Measurements from ENCODE around the gene SLC39A7. TPM values are rescaled to one million over a fixed set of nuclear protein-coding genes. Genes with fewer than 3 reads are reported as not detected.
A peak's percentile ranks its signal among the peaks of the same experiment; 100 is the strongest.

Gene SLC39A7
- total RNA-seq, 2 donors from 2014 or later: 123 to 163 TPM

DNA sequence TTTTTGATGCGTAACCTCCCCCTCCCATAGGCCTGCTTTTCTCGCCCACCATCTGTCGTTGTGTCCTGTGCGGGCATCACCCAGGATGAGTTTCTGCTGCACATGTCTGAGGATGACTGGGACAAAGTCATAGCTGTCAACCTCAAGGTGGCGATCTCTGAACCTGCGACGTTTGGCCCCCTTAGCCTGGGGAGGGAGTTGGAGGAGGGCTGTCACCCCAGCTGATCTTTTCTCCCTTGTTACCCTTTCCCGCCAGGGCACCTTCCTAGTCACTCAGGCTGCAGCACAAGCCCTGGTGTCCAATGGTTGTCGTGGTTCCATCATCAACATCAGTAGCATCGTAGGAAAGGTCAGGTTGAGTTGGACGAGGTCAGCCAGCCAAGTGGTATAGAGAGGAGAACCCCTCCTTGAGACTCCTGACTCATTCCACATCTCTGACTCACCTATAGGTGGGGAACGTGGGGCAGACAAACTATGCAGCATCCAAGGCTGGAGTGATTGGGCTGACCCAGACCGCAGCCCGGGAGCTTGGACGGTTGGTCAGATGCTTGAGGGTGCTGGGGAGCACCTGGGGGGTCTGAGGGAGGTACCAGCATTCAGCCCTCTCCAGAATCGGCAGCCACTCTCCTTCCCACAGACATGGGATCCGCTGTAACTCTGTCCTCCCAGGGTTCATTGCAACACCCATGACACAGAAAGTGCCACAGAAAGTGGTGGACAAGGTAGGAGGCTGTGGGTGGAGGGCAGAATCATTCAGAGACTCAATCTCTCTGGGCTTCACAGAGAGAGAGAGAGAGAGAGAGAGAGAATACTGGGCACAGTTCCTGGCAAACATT, 4.7 kb downstream of the SLC39A7 start:
- Mint-ChIP-seq H3K27me3 (ENCODE audit: insufficient read depth) (peaks cover 23% of the 10 kb centered on the region), H3K27ac (peak overlapping the region; percentile 49), H3K4me1 (peaks cover 30% of the 10 kb centered on the region), H3K36me3 (ENCODE audit: low read depth) (peaks cover 38% of the 10 kb centered on the region), H3K9me3 (no peaks in the 10 kb centered on the region), H3K4me3 (peak overlapping the region; percentile 96)
- Histone ChIP-seq H3K27me3 (ENCODE audit: control insufficient read depth, insufficient read depth, low read length, poor library complexity, severe bottlenecking) (no peaks in the 10 kb centered on the region), H3K27ac (ENCODE audit: low read depth, low read length) (peak overlapping the region; percentile 90), H3K9me3 (ENCODE audit: control insufficient read depth, low read length) (no peaks in the 10 kb centered on the region), H3K4me3 (ENCODE audit: low read length) (peak overlapping the region; percentile 85), H3K9ac (ENCODE audit: extremely low read depth, low read length, poor library complexity, severe bottlenecking) (peak overlapping the region; percentile 70), H3K36me3 (ENCODE audit: control insufficient read depth, insufficient read depth, low read length) (peaks cover 36% of the 10 kb centered on the region), H3K4me1 (ENCODE audit: control insufficient read depth, insufficient read depth, low read length) (peaks cover 11% of the 10 kb centered on the region)
- WGBS, 2 experiments (ENCODE audit: insufficient coverage in 1 of 2, insufficient read length in 1 of 2): 27 to 32% methylated on average over 10 to 17 of the region's 17 CpGs
- TF ChIP-seq CTCF (conservative IDR thresholded peaks at IDR 0.05): peak; percentile 50
- peak; percentile 77 for DNase-seq

DNA sequence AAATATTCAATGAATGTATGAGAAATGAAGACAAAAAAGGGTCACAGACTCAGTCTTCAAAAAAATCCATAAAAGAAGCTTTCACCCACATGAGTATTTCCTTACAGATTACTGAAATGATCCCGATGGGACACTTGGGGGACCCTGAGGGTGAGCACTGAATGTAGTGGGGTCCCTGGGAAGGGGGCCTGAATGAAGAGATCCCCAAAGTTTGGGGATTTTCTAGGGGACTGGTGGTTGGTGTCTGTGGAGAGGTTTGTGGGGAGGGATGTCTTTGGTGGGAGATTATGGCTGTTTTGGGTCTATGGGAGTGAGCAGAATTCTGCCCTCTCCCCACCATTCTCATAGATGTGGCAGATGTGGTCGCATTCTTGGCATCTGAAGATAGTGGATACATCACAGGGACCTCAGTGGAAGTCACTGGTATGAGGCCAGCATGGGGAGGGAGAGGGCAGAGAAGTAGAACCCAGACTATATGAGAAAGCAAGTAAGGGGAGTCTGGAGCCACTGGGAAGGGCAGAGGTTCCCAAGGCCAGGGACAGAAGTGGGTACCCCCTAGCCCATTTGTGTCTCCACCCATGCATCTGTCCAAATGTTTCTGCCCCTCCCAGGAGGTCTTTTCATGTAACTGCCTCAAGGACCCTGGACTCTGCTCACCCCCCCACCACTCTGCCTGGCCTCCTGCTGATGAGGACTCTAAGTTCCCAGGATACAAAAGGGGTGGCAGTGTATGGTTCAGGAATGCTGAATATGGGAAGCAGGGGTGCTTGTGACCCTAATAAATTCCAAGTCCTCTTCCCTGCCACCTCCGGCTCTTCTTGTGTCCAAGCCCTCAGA, 5.6 kb downstream of the SLC39A7 start:
- H3K4me1 ChIP-seq (ENCODE audit: control insufficient read depth, insufficient read depth, low read length): peaks cover 11% of the 10 kb centered on the region
- no peaks in the 10 kb centered on the region for H3K9me3 ChIP-seq (ENCODE audit: control insufficient read depth, low read length)
- WGBS, 2 experiments (ENCODE audit: insufficient coverage in 1 of 2, insufficient read length in 1 of 2): 88% methylated on average over 3 of the region's 3 CpGs; no CpG with 5 or more reads in 1 of the 2 experiments
- peak overlapping the region; percentile 52 for H3K27ac Mint-ChIP-seq
- H3K36me3 ChIP-seq (ENCODE audit: control insufficient read depth, insufficient read depth, low read length): peaks cover 43% of the 10 kb centered on the region
- no peaks in the 10 kb centered on the region for H3K9me3 Mint-ChIP-seq
- H3K27me3 ChIP-seq (ENCODE audit: control insufficient read depth, insufficient read depth, low read length, poor library complexity, severe bottlenecking): no peaks in the 10 kb centered on the region
- no peak overlapping the region for H3K4me3 ChIP-seq (ENCODE audit: low read length)
- H3K9ac ChIP-seq (ENCODE audit: extremely low read depth, low read length, poor library complexity, severe bottlenecking): no peak overlapping the region
- peaks cover 30% of the 10 kb centered on the region for H3K4me1 Mint-ChIP-seq
- DNase-seq: no peak
- H3K4me3 Mint-ChIP-seq: peak overlapping the region; percentile 82
- TF ChIP-seq CTCF (conservative IDR thresholded peaks at IDR 0.05): no peak
- peaks cover 41% of the 10 kb centered on the region for H3K36me3 Mint-ChIP-seq (ENCODE audit: low read depth)
- H3K27me3 Mint-ChIP-seq (ENCODE audit: insufficient read depth): peaks cover 23% of the 10 kb centered on the region
- H3K27ac ChIP-seq (ENCODE audit: low read depth, low read length): peak overlapping the region; percentile 89

- peak overlapping the region; percentile 82 for H3K4me3 Mint-ChIP-seq
- no peaks in the 10 kb centered on the region for H3K9me3 Mint-ChIP-seq
- Histone ChIP-seq H3K4me1 (ENCODE audit: control insufficient read depth, insufficient read depth, low read length) (peaks cover 8% of the 10 kb centered on the region), H3K36me3 (ENCODE audit: control insufficient read depth, insufficient read depth, low read length) (peaks cover 38% of the 10 kb centered on the region), H3K27me3 (ENCODE audit: control insufficient read depth, insufficient read depth, low read length, poor library complexity, severe bottlenecking) (peaks cover 3% of the 10 kb centered on the region), H3K9me3 (ENCODE audit: control insufficient read depth, low read length) (no peaks in the 10 kb centered on the region), H3K9ac (ENCODE audit: extremely low read depth, low read length, poor library complexity, severe bottlenecking) (no peak overlapping the region), H3K4me3 (ENCODE audit: low read length) (peak overlapping the region; percentile 92), H3K27ac (ENCODE audit: low read depth, low read length) (peak overlapping the region; percentile 89)
- TF ChIP-seq CTCF (conservative IDR thresholded peaks at IDR 0.05): no peak
- 9 to 17% methylated on average over 7 to 15 of the region's 20 CpGs for WGBS, 2 experiments (ENCODE audit: insufficient coverage in 1 of 2, insufficient read length in 1 of 2)
- H3K36me3 Mint-ChIP-seq (ENCODE audit: low read depth): peaks cover 36% of the 10 kb centered on the region
- peak; percentile 67 for DNase-seq
- no peak overlapping the region for H3K27ac Mint-ChIP-seq
- H3K27me3 Mint-ChIP-seq (ENCODE audit: insufficient read depth): peaks cover 28% of the 10 kb centered on the region
- H3K4me1 Mint-ChIP-seq: peaks cover 25% of the 10 kb centered on the region
These were observed 6.3 kb downstream of the SLC39A7 start for GRCh38 chr6:33206864-33207551.

All from endodermal cell (in vitro differentiated cells).